A549 (cell line): ENCODE results near the gene ELP2. TPM values are rescaled to one million over a fixed set of nuclear protein-coding genes. Genes with fewer than 3 reads are reported as not detected.

Experiments used
- ATAC-seq, 2 experiments: fragments of 200-7000 bp in 1 of 2; fragments of >200 bp in 1 of 2; cut with Nextera tagmentation in 1 of 2; cut with Tn5 transposase in 1 of 2; 3 replicates each; pipeline versions ENCODE4 v1.8.0 to v1.9.1; 2018 to 2020; ENCODE audit warnings: mild to moderate bottlenecking in 1 of 2, moderate library complexity in 1 of 2
- CTCF ChIA-PET: fragments of 300-600 bp; sonication (Branson Sonifier 250); formaldehyde crosslinking; extraction: SDS; loops from one replicate; lab custom pipeline; 2021; ENCODE audit warnings: antibody characterized with exemption, inconsistent platforms; lab: Yijun Ruan, JAX
- POLR2A ChIA-PET: fragments of 350-600 bp; formaldehyde crosslinking; extraction: SDS; loops from one replicate; lab custom pipeline; 2021; ENCODE audit warnings: antibody characterized with exemption, inconsistent platforms; lab: Yijun Ruan, JAX
- DNase-seq, 2 experiments: peaks; one replicate each; pipeline versions ENCODE4 v3.0.0 to v3.0.0-alpha.2; 2011 to 2016; ENCODE audit warnings: low read depth in 1 of 2, low spot score in 1 of 2
- FAIRE-seq: peaks from 2 replicates; lab custom pipeline; 2011; peaks lifted over from hg19 to GRCh38; lab: Jason Lieb, UNC
- H3K27ac ChIP-seq, 2 experiments: fragments of >200 bp; sonication (Bioruptor Twin); formaldehyde crosslinking; 3 replicates each; pipeline ENCODE4 v1.5.1; 2016 to 2017
- H3K4me1 ChIP-seq: fragments of >200 bp; sonication (Bioruptor Twin); formaldehyde crosslinking; 3 replicates; pipeline ENCODE4 v1.6.1; 2016
- H3K4me2 ChIP-seq: fragments of >200 bp; sonication (Bioruptor Twin); formaldehyde crosslinking; 3 replicates; pipeline ENCODE4 v1.6.1; 2016
- H3K4me3 ChIP-seq: fragments of >200 bp; sonication (Bioruptor Twin); formaldehyde crosslinking; 3 replicates; pipeline ENCODE4 v1.5.1; 2016
- H3K9me3 ChIP-seq: fragments of >200 bp; sonication (Bioruptor Twin); formaldehyde crosslinking; 3 replicates; pipeline ENCODE4 v1.6.1; 2016
- BHLHE40 ChIP-seq: IDR thresholded peaks from 2 replicates; pipeline ENCODE4 v1.6.1; 2012; ENCODE audit warnings: low read depth, low read length, inconsistent platforms
- CBX2 ChIP-seq: fragments of 200-600 bp; sonication (generic); IDR thresholded peaks from 2 replicates; pipeline ENCODE4 v1.6.1; 2016; ENCODE audit warnings: low read depth, mild to moderate bottlenecking, borderline replicate concordance
- CBX8 ChIP-seq: fragments of 200-600 bp; sonication (generic); IDR thresholded peaks from 2 replicates; pipeline ENCODE4 v1.6.1; 2016
- CTCF ChIP-seq: fragments of >200 bp; sonication (Bioruptor Twin); formaldehyde crosslinking; IDR thresholded peaks from 3 replicates; pipeline ENCODE4 v1.5.1; 2016
- E2F6 ChIP-seq: IDR thresholded peaks from 2 replicates; pipeline ENCODE4 v1.6.1; 2012; ENCODE audit warnings: low read depth, borderline replicate concordance
- EHMT2 ChIP-seq: fragments of 200-600 bp; sonication (generic); IDR thresholded peaks from 2 replicates; pipeline ENCODE4 v1.6.1; 2016; ENCODE audit warnings: antibody characterized with exemption, low read depth, mild to moderate bottlenecking, moderate library complexity
- ELK1 ChIP-seq: fragments of 150-350 bp; IDR thresholded peaks from 2 replicates; pipeline ENCODE4 v1.6.1; 2014; ENCODE audit warnings: low read depth, mild to moderate bottlenecking, low read length
- ESRRA ChIP-seq: fragments of 150-350 bp; IDR thresholded peaks from 2 replicates; pipeline ENCODE4 v1.6.1; 2014; ENCODE audit warnings: mild to moderate bottlenecking, low read length, borderline replicate concordance
- FOXS1 ChIP-seq: fragments of 250-450 bp; sonication (Bioruptor Pico); IDR thresholded peaks from 2 replicates; pipeline ENCODE4 v1.5.0; 2020; ENCODE audit warnings: mild to moderate bottlenecking, moderate library complexity
- HDAC2 ChIP-seq: fragments of 200-600 bp; sonication (generic); IDR thresholded peaks from 2 replicates; pipeline ENCODE4 v1.6.1; 2016
- HEYL ChIP-seq: fragments of 250-450 bp; sonication (Bioruptor Pico); IDR thresholded peaks from 2 replicates; pipeline ENCODE4 v1.8.0; 2021; ENCODE audit warnings: mild to moderate bottlenecking, moderate library complexity
- HOXB5 ChIP-seq: fragments of 250-450 bp; sonication (Bioruptor Pico); IDR thresholded peaks from 2 replicates; pipeline ENCODE4 v1.5.0; 2020; ENCODE audit warnings: mild to moderate bottlenecking, moderate library complexity
- JUN ChIP-seq, 2 experiments: fragments of >200 bp; sonication (Bioruptor Twin); formaldehyde crosslinking; IDR thresholded peaks; 2 replicates in 1 of 2; 3 replicates in 1 of 2; pipeline ENCODE4 v1.6.1; 2016 to 2017
- KDM5A ChIP-seq: fragments of 200-600 bp; sonication (generic); IDR thresholded peaks from 2 replicates; pipeline ENCODE4 v1.6.1; 2016; ENCODE audit warnings: antibody characterized with exemption, mild to moderate bottlenecking
- MAFK ChIP-seq: fragments of 450-650 bp; IDR thresholded peaks from 2 replicates; pipeline ENCODE4 v1.6.1; 2014; ENCODE audit not compliant: partially characterized antibody
- MYC ChIP-seq: IDR thresholded peaks from 2 replicates; pipeline ENCODE4 v1.6.1; 2012; ENCODE audit warnings: mild to moderate bottlenecking, inconsistent platforms, low read length, improper control_type of control experiment, borderline replicate concordance
- PBX3 ChIP-seq: IDR thresholded peaks from 2 replicates; pipeline ENCODE4 v1.6.1; 2012
- POLR2A ChIP-seq: IDR thresholded peaks from 2 replicates; pipeline ENCODE4 v1.6.1; 2012; ENCODE audit warnings: mild to moderate bottlenecking, low read length
- POLR2AphosphoS2 ChIP-seq: conservative IDR thresholded peaks from 2 replicates; pipeline ENCODE4 v1.6.1; 2012; ENCODE audit warnings: low read length, improper control_type of control experiment, inconsistent platforms
- RAD21 ChIP-seq, 2 experiments: fragments of >200 bp in 1 of 2; sonication (Bioruptor Twin) in 1 of 2; formaldehyde crosslinking in 1 of 2; IDR thresholded peaks in 1 of 2; conservative IDR thresholded peaks in 1 of 2; 2 replicates in 1 of 2; 3 replicates in 1 of 2; pipeline ENCODE4 v1.6.1; 2012 to 2018; ENCODE audit warnings: inconsistent platforms in 1 of 2
- RARB ChIP-seq: fragments of 250-450 bp; sonication (Bioruptor Pico); IDR thresholded peaks from 2 replicates; pipeline ENCODE4 v1.8.0; 2021; ENCODE audit warnings: mild to moderate bottlenecking, moderate library complexity
- TP53 ChIP-seq: fragments of 250-450 bp; sonication (Bioruptor Pico); IDR thresholded peaks from 2 replicates; pipeline ENCODE4 v1.5.0; 2021; ENCODE audit warnings: mild to moderate bottlenecking, moderate library complexity
- ZC3H11A ChIP-seq: fragments of 450-650 bp; IDR thresholded peaks from 2 replicates; pipeline ENCODE4 v1.6.1; 2014; ENCODE audit warnings: antibody characterized with exemption, mild to moderate bottlenecking
- WGBS: methylation state at CpG from one replicate; pipeline ENCODE4 v1.1.6; 2017; ENCODE audit errors: missing lambda C conversion rate; 5-methylcytosine and 5-hydroxymethylcytosine counted together
- polyA plus RNA-seq, 4 experiments: library from polyadenylated mRNA; depleted of rRNA in 3 of 4; stranded (reverse); fragments of >200 nt; fragmentation: RNase III in 1 of 4; extraction: RNeasy Plus Mini Kit Qiagen cat#74134 plus additional on column Dnase treatment in 1 of 4; gene quantifications; 2 replicates in 3 of 4; 3 replicates in 1 of 4; pipeline ENCODE4 v1.2.3, GENCODE V29; 2011 to 2017

Gene ELP2
- polyA plus RNA-seq, 2 of the 4 experiments (the other 2 are of a cell fraction) = 28.8 to 73.4 TPM

- DNase-seq (no peak), FAIRE-seq (no peak), ATAC-seq (peak in 1 of 2 experiments; percentile 34; a peak in 1 of 6 replicates)
- Histone ChIP-seq H3K4me1 (no peaks in the 10 kb centered on the region), H3K9me3 (no peaks in the 10 kb centered on the region), H3K27ac (no peak overlapping the region), H3K4me2 (no peak overlapping the region), H3K4me3 (no peak overlapping the region)
- ChIA-PET POLR2A (no interaction called here), CTCF (interaction anchor here (1.7 kb wide), 1 partner anchor 11 kb away, joined by 4 read pairs; no protein-coding TSS in a partner anchor)
- no peak for TF ChIP-seq TP53 (CRISPR knock-in tag)
- TF ChIP-seq CTCF = no peak
- no peak for TF ChIP-seq HEYL
- no peak for TF ChIP-seq RARB (CRISPR knock-in tag)
- TF ChIP-seq ELK1 = no peak
- no peak for TF ChIP-seq HOXB5 (CRISPR knock-in tag)
- TF ChIP-seq E2F6 = no peak
- no peak for TF ChIP-seq MYC
- no peak for TF ChIP-seq ESRRA
- TF ChIP-seq RAD21 (conservative IDR thresholded peaks at IDR 0.05 in 1 of 2, IDR thresholded peaks at IDR 0.05 in 1 of 2) = no peak
- no peak for TF ChIP-seq FOXS1
- no peak for TF ChIP-seq EHMT2
- no peak for TF ChIP-seq CBX8
- no peak for TF ChIP-seq MAFK
- TF ChIP-seq HDAC2 = no peak
- no peak for TF ChIP-seq POLR2A
- no peak for TF ChIP-seq ZC3H11A
- no peak for TF ChIP-seq JUN (IDR thresholded peaks at IDR 0.05)
- TF ChIP-seq PBX3 = no peak
- WGBS = 86% methylated on average over 3 of the region's 3 CpGs
These were observed 65.9 kb downstream of the ELP2 start for GRCh38 chr18:36195427-36196122.

GRCh38 chr18:36196238-36196995, 66.7 kb downstream of the ELP2 start:
- FAIRE-seq = no peak
- no peak overlapping the region for H3K4me2 ChIP-seq
- ChIA-PET POLR2A (no interaction called here), CTCF (no interaction called here)
- H3K27ac ChIP-seq = no peak overlapping the region
- H3K4me1 ChIP-seq = no peaks in the 10 kb centered on the region
- H3K9me3 ChIP-seq = no peaks in the 10 kb centered on the region
- DNase-seq = no peak
- WGBS = 81% methylated on average over 6 of the region's 6 CpGs
- H3K4me3 ChIP-seq = no peak overlapping the region
- no peak for ATAC-seq
- TF ChIP-seq KDM5A (no peak), EHMT2 (no peak), POLR2AphosphoS2 (no peak), ELK1 (no peak), CBX2 (no peak), BHLHE40 (no peak), ZC3H11A (no peak), JUN (IDR thresholded peaks at IDR 0.05) (no peak)
- TF ChIP-seq, all 56 proteins: peak for 0
